GM12875 (cell line): Measurements from ENCODE around the gene GPR84.

ENCODE experiments used
- H3K4me3 ChIP-seq: one replicate; pipeline ENCODE4 v1.5.1; 2011; ENCODE audit warnings: low read depth, low read length, control low read depth
- CTCF ChIP-seq: IDR thresholded peaks from 2 replicates; pipeline ENCODE4 v1.5.1; 2011; ENCODE audit warnings: low read depth, mild to moderate bottlenecking, control low read depth, inconsistent platforms, low read length, moderate library complexity, borderline replicate concordance; ENCODE audit not compliant: insufficient read depth

GPR84 gene

GRCh38 chr12:54369597-54370131 lies 5.4 kb upstream of the GPR84 start:
- H3K4me3 ChIP-seq: no peak overlapping the region

GRCh38 chr12:54368709-54369596 lies 4.7 kb upstream of the GPR84 start:
- H3K4me3 ChIP-seq: no peak overlapping the region

More at GRCh38 chr12:54369597-54370131, 5.4 kb upstream of the GPR84 start:
- TF ChIP-seq CTCF: no peak

GRCh38 chr12:54368025-54368708 lies 3.9 kb upstream of the GPR84 start:
- no peak overlapping the region for H3K4me3 ChIP-seq

More at GRCh38 chr12:54368709-54369596, 4.7 kb upstream of the GPR84 start:
- peak; percentile 90 for TF ChIP-seq CTCF

GRCh38 chr12:54363618-54364017 lies 668 bp downstream of the GPR84 start:
- peak overlapping the region; percentile 41 for H3K4me3 ChIP-seq
- TF ChIP-seq CTCF: no peak

More at GRCh38 chr12:54368025-54368708, 3.9 kb upstream of the GPR84 start:
- no peak for TF ChIP-seq CTCF

GRCh38 chr12:54363047-54363446 lies 1.2 kb downstream of the GPR84 start:
- H3K4me3 ChIP-seq: no peak overlapping the region
- no peak for TF ChIP-seq CTCF

GRCh38 chr12:54360717-54361456 lies 3.4 kb downstream of the GPR84 start:
- no peak overlapping the region for H3K4me3 ChIP-seq
- peak; percentile 86 for TF ChIP-seq CTCF
